Endodermal cell (in vitro differentiated cells): ENCODE measurements around the gene RGL1. TPM values are rescaled to one million over a fixed set of nuclear protein-coding genes. Genes with fewer than 3 reads are reported as not detected.

Experiments used
- DNase-seq: peaks from one replicate; pipeline ENCODE4 v3.0.0-alpha.2; 2017
- H3K27ac ChIP-seq: 2 replicates; pipeline ENCODE4 v1.5.1; 2013; ENCODE audit warnings: mild to moderate bottlenecking, low read depth, low read length, moderate library complexity
- H3K27me3 ChIP-seq: 2 replicates; pipeline ENCODE4 v1.6.1; 2013; ENCODE audit warnings: mild to moderate bottlenecking, low read length, moderate library complexity; ENCODE audit not compliant: insufficient read depth, control insufficient read depth, poor library complexity, severe bottlenecking
- H3K36me3 ChIP-seq: 2 replicates; pipeline ENCODE4 v1.7.0; 2013; ENCODE audit warnings: mild to moderate bottlenecking, low read length, moderate library complexity; ENCODE audit not compliant: control insufficient read depth, insufficient read depth
- H3K4me1 ChIP-seq: one replicate; pipeline ENCODE4 v1.7.0; 2013; ENCODE audit warnings: low read length; ENCODE audit not compliant: control insufficient read depth, insufficient read depth
- H3K4me3 ChIP-seq: 2 replicates; pipeline ENCODE4 v1.5.1; 2013; ENCODE audit warnings: mild to moderate bottlenecking, low read length, moderate library complexity
- H3K9ac ChIP-seq: 2 replicates; pipeline ENCODE4 v1.6.1; 2013; ENCODE audit warnings: mild to moderate bottlenecking, low read length, moderate library complexity; ENCODE audit not compliant: poor library complexity, severe bottlenecking; ENCODE audit errors: extremely low read depth
- H3K9me3 ChIP-seq: 2 replicates; pipeline ENCODE4 v1.6.1; 2013; ENCODE audit warnings: mild to moderate bottlenecking, low read length, moderate library complexity; ENCODE audit not compliant: control insufficient read depth
- H3K27ac Mint-ChIP-seq: 2 replicates; pipeline ENCODE4 v1.8.0; 2020; ENCODE audit warnings: mixed read lengths
- H3K27me3 Mint-ChIP-seq: 2 replicates; pipeline ENCODE4 v1.8.0; 2021; ENCODE audit warnings: mild to moderate bottlenecking, mixed read lengths; ENCODE audit not compliant: insufficient read depth
- H3K36me3 Mint-ChIP-seq: 2 replicates; pipeline ENCODE4 v1.8.0; 2020; ENCODE audit warnings: low read depth, mixed read lengths
- H3K4me1 Mint-ChIP-seq: 2 replicates; pipeline ENCODE4 v1.8.0; 2020; ENCODE audit warnings: mixed read lengths
- H3K4me3 Mint-ChIP-seq: 2 replicates; pipeline ENCODE4 v1.8.0; 2020; ENCODE audit warnings: mild to moderate bottlenecking, moderate library complexity, mixed read lengths
- H3K9me3 Mint-ChIP-seq: 2 replicates; pipeline ENCODE4 v1.8.0; 2020; ENCODE audit warnings: mild to moderate bottlenecking, mixed read lengths
- CTCF ChIP-seq: fragments of 200-600 bp; sonication (generic); conservative IDR thresholded peaks from 2 replicates; pipeline ENCODE4 v1.5.0; 2021; ENCODE audit warnings: antibody characterized with exemption, mild to moderate bottlenecking
- WGBS, 2 experiments: methylation state at CpG; one replicate each; pipeline versions ENCODE4 v1.1.5 to v1.1.7; 2013; ENCODE audit warnings: missing lambda C conversion rate in 2 of 2, mixed read lengths in 1 of 2; ENCODE audit not compliant: insufficient coverage in 1 of 2, insufficient read length in 1 of 2; 5-methylcytosine and 5-hydroxymethylcytosine counted together
- total RNA-seq, 2 donors: library from RNA; stranded (reverse); fragmentation: NEBNext Ultra II Directional in 1 of 2; extraction: Animal tissue kit (Norgen Biotek cat#: 25700) in 1 of 2; gene quantifications; 2 replicates in 1 of 2; 3 replicates in 1 of 2; pipeline ENCODE4 v1.2.1, GENCODE V29; 2021

The RGL1 gene
- total RNA-seq, 2 donors from 2014 or later, result 0.15 to 2.6 TPM

- H3K27ac ChIP-seq, result no peak overlapping the region
- Mint-ChIP-seq H3K36me3 (no peaks in the 10 kb centered on the region), H3K27me3 (peaks cover 45% of the 10 kb centered on the region), H3K4me3 (no peak overlapping the region), H3K4me1 (peaks cover 2% of the 10 kb centered on the region), H3K27ac (no peak overlapping the region), H3K9me3 (no peaks in the 10 kb centered on the region)
- no peaks in the 10 kb centered on the region for H3K9me3 ChIP-seq
- H3K4me3 ChIP-seq, result no peak overlapping the region
- 91 to 100% methylated on average over 2 of the region's 2 CpGs for WGBS, 2 experiments
- no peak for TF ChIP-seq CTCF
- H3K9ac ChIP-seq, result no peak overlapping the region
- H3K36me3 ChIP-seq, result no peaks in the 10 kb centered on the region
- no peak for DNase-seq
- H3K4me1 ChIP-seq, result no peaks in the 10 kb centered on the region
- peaks cover 72% of the 10 kb centered on the region for H3K27me3 ChIP-seq
These were observed 39.9 kb downstream of the RGL1 start for GRCh38 chr1:183844806-183845205.

- Mint-ChIP-seq H3K27ac (no peak overlapping the region), H3K4me1 (peaks cover 2% of the 10 kb centered on the region), H3K9me3 (no peaks in the 10 kb centered on the region), H3K4me3 (no peak overlapping the region), H3K27me3 (peaks cover 38% of the 10 kb centered on the region), H3K36me3 (no peaks in the 10 kb centered on the region)
- no peak for TF ChIP-seq CTCF
- H3K27me3 ChIP-seq, result peaks cover 63% of the 10 kb centered on the region
- no peak overlapping the region for H3K27ac ChIP-seq
- no peaks in the 10 kb centered on the region for H3K9me3 ChIP-seq
- no peaks in the 10 kb centered on the region for H3K4me1 ChIP-seq
- no peak for DNase-seq
- 94 to 100% methylated on average over 2 to 3 of the region's 3 CpGs for WGBS, 2 experiments
- H3K9ac ChIP-seq, result no peak overlapping the region
- no peaks in the 10 kb centered on the region for H3K36me3 ChIP-seq
- H3K4me3 ChIP-seq, result no peak overlapping the region
These were observed 40.8 kb downstream of the RGL1 start for GRCh38 chr1:183845681-183846080.

- no peaks in the 10 kb centered on the region for H3K4me1 Mint-ChIP-seq
- no peaks in the 10 kb centered on the region for H3K9me3 ChIP-seq
- no peak overlapping the region for H3K4me3 ChIP-seq
- no peak overlapping the region for H3K27ac Mint-ChIP-seq
- H3K9ac ChIP-seq, result no peak overlapping the region
- H3K27ac ChIP-seq, result no peak overlapping the region
- no peak for TF ChIP-seq CTCF
- peaks cover 50% of the 10 kb centered on the region for H3K27me3 ChIP-seq
- H3K4me3 Mint-ChIP-seq, result no peak overlapping the region
- 91 to 100% methylated on average over 3 to 4 of the region's 4 CpGs for WGBS, 2 experiments
- no peaks in the 10 kb centered on the region for H3K4me1 ChIP-seq
- peaks cover 22% of the 10 kb centered on the region for H3K27me3 Mint-ChIP-seq
- no peak for DNase-seq
- H3K9me3 Mint-ChIP-seq, result no peaks in the 10 kb centered on the region
- H3K36me3 ChIP-seq, result no peaks in the 10 kb centered on the region
- H3K36me3 Mint-ChIP-seq, result no peaks in the 10 kb centered on the region
These were observed 42.7 kb downstream of the RGL1 start for GRCh38 chr1:183847641-183848040.
